Cardiac muscle cell (in vitro differentiated cells and primary cell): ENCODE measurements around the gene ELAVL1. TPM values are rescaled to one million over a fixed set of nuclear protein-coding genes. Genes with fewer than 3 reads are reported as not detected.

Experiments used
- DNase-seq, 2 donors: peaks; one replicate each; pipeline versions ENCODE4 v3.0.0 to v3.0.0-alpha.2; 2010 to 2017; ENCODE audit warnings: low read depth in 1 of 2, low spot score in 1 of 2
- H3K27ac ChIP-seq: fragments of 200-600 bp; sonication (generic); 2 replicates; pipeline ENCODE4 v1.5.1; 2016
- H3K27me3 ChIP-seq: fragments of 200-600 bp; sonication (generic); 2 replicates; pipeline ENCODE4 v1.6.0; 2016; ENCODE audit warnings: control low read depth
- H3K36me3 ChIP-seq: fragments of 200-600 bp; sonication (generic); 2 replicates; pipeline ENCODE4 v1.5.1; 2016; ENCODE audit warnings: control low read depth
- H3K4me1 ChIP-seq: fragments of 200-600 bp; sonication (generic); 2 replicates; pipeline ENCODE4 v1.8.1; 2017; ENCODE audit warnings: low read depth, mild to moderate bottlenecking, mixed run types
- H3K4me3 ChIP-seq: fragments of 200-600 bp; sonication (generic); 2 replicates; pipeline ENCODE4 v1.5.1; 2016; ENCODE audit warnings: mild to moderate bottlenecking
- H3K9me3 ChIP-seq: fragments of 200-600 bp; sonication (generic); 2 replicates; pipeline ENCODE4 v1.5.1; 2017; ENCODE audit warnings: low read depth, mild to moderate bottlenecking, control low read depth
- polyA plus RNA-seq: library from polyadenylated mRNA; unstranded; fragments of >200 nt; fragmentation: Nextera tagmentation; extraction: Ambion mirVana; gene quantifications from 2 replicates; pipeline ENCODE4 v1.2.1, GENCODE V29; 2016
- total RNA-seq: library from RNA; depleted of rRNA; stranded (reverse); fragments of >200 nt; gene quantifications from 2 replicates; pipeline ENCODE4 v1.2.3, GENCODE V29; 2016
- TF ChIP-seq, protein P1 (sequence below): IDR thresholded peaks from 2 replicates; pipeline ENCODE4 v1.5.1; 2012; ENCODE audit warnings: low read depth, mild to moderate bottlenecking, low read length

ELAVL1 gene
- total and polyA plus RNA-seq, 2 experiments from 2014 or later = 66.5 to 104 TPM

DNA sequence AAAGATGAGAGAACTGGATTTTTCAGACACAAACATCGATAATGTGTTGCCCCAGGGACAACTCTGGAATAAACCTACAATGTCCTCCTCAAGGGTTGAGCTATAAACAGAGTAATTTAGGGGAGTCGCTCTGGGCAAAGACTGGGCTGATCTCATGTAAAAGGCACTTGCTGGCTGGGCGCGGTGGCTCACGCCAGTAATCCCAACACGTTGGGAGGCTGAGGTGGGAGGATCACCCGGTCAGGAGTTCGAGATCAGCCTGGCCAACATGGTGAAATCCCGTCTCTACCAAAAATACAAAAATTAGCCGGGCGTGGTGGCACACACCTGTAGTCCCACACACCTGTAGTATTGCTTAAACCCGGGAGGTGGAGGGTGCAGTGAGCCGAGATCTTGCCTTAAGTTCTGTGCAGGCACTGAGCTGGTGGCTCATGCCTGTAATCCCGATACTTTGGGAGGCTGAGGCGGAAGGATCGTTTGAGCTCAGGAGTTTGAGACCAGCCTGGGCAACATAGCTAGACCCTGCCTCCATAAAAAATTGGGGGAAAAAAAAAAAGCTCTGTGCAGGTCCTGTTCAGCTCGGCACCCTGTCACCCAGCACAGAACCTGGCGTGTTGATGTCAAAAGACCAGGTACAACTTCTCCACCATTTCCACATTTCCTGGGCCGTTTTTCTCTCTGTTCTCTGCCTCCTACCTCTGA is 63.4 kb downstream of the ELAVL1 start:
- TF ChIP-seq, protein P1, sequence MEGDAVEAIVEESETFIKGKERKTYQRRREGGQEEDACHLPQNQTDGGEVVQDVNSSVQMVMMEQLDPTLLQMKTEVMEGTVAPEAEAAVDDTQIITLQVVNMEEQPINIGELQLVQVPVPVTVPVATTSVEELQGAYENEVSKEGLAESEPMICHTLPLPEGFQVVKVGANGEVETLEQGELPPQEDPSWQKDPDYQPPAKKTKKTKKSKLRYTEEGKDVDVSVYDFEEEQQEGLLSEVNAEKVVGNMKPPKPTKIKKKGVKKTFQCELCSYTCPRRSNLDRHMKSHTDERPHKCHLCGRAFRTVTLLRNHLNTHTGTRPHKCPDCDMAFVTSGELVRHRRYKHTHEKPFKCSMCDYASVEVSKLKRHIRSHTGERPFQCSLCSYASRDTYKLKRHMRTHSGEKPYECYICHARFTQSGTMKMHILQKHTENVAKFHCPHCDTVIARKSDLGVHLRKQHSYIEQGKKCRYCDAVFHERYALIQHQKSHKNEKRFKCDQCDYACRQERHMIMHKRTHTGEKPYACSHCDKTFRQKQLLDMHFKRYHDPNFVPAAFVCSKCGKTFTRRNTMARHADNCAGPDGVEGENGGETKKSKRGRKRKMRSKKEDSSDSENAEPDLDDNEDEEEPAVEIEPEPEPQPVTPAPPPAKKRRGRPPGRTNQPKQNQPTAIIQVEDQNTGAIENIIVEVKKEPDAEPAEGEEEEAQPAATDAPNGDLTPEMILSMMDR = no peak
- peaks cover 3% of the 10 kb centered on the region for H3K4me1 ChIP-seq
- no peaks in the 10 kb centered on the region for H3K9me3 ChIP-seq
- peaks cover 13% of the 10 kb centered on the region for H3K36me3 ChIP-seq
- no peak overlapping the region for H3K27ac ChIP-seq
- DNase-seq = no peak
- no peak overlapping the region for H3K4me3 ChIP-seq
- H3K27me3 ChIP-seq = no peaks in the 10 kb centered on the region

DNA sequence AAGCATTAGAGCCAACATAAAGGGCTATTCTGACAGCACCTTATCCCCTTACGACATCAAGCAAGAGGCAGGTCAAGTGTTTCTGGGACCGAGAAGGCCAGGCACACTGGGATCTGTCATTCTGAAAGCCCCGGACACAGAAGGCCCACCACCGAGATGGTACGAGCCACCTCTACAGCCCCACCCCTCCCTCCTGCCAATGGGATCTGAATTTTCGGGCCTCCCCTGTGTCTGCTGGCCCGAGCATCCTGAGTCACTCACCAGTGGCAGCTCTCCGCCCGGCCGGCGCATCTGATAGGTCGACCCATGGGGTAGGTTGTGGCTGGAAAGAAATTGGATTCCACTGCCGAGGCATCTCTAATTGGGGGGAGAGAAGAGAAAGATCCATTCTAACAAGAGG is 64.6 kb downstream of the ELAVL1 start:
- Histone ChIP-seq H3K36me3 (peaks cover 25% of the 10 kb centered on the region), H3K27me3 (no peaks in the 10 kb centered on the region), H3K27ac (no peak overlapping the region), H3K4me3 (no peak overlapping the region), H3K4me1 (peaks cover 3% of the 10 kb centered on the region), H3K9me3 (no peaks in the 10 kb centered on the region)
- no peak for DNase-seq
- TF ChIP-seq, protein P1 = no peak

DNA sequence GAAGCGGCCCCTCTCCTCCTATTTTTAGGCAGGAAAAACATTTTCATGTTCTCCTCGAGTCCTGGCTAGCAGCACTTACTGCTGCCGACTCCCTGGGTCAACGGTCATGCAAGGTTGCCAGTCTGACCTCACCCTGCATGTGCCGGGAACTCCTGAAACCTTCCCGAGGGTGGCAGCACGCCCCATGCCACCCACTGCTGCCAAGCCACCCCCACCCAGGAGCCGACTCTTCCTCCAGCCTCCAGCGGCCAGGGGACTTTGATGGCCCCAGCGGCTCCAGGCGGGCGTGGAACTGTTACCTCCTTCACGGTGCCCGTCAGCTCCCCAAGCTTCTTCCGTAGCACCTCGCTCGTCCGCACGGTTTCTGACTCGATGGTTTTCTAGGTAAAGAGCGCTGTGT is 70.7 kb downstream of the ELAVL1 start:
- no peak overlapping the region for H3K4me3 ChIP-seq
- peaks cover 52% of the 10 kb centered on the region for H3K36me3 ChIP-seq
- no peaks in the 10 kb centered on the region for H3K27me3 ChIP-seq
- H3K9me3 ChIP-seq = no peaks in the 10 kb centered on the region
- DNase-seq = no peak
- H3K4me1 ChIP-seq = no peaks in the 10 kb centered on the region
- H3K27ac ChIP-seq = no peak overlapping the region
- TF ChIP-seq, protein P1 = no peak

DNA sequence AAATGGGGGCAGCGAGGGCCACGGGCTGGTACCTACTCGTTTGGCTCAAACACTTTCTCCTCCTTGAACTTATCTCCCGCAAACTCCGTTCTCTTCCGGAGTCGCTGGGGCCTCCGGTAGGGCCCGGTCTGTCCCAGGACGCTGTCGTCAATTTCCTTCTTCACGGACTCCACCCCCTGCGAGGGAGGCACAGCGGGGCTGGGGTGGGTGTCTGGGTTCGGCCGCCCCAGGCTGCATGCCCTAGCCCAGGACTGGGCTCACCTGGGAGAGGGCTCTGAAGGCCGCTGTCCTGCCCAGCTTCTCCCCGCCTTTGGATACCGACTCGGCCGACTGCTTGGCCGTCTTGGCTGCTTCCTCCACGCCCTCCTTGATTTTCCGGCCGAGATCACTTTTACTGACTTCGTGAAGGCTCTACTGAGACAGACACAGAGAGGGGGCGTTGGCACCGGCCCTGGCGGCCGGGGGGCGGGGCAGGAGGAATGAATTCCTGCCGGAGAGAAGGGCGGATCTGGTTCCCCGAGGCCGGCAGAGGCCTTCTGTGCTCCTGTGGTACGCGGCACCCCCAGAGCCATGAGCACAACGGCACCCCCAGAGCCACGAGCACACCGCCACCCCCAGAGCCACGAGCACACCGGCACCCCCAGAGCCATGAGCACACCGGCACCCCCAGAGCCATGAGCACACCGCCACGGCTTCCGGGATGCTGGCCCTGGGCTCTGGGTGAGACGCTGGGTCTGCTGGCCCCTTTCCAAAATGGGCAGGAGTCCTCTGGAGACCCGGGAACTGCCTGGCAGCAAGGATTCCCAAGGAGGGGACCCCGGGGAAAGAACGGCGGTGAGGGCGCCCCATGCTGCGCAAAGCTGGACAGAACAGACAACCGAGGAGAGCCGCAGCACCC is 71.4 kb downstream of the ELAVL1 start:
- H3K4me3 ChIP-seq = no peak overlapping the region
- H3K36me3 ChIP-seq = peaks cover 52% of the 10 kb centered on the region

DNA sequence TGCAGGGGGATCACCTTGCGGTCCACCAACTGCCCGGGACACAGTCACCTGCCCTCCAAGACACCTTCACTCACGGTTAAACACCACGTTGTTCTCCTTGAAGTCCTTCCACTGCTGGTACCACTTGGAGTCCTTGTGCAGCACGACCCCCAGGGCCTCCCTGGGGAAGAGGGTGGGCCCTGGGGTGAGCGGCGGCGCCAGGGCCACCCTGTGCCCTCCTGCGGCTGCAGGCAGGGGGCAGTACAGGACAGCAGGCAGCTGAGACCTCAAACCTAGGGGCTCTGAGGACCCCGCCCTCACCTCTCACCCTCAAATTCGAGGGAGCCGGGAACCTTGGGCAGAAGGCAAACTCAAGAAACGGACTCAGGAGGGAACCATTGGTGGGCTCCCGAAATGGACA is 72.0 kb downstream of the ELAVL1 start:
- TF ChIP-seq, protein P1 = peak; percentile 32

More for the DNA sequence above, 71.4 kb downstream of the ELAVL1 start:
- no peaks in the 10 kb centered on the region for H3K27me3 ChIP-seq
- no peak for DNase-seq
- no peaks in the 10 kb centered on the region for H3K9me3 ChIP-seq
- no peak overlapping the region for H3K27ac ChIP-seq
- no peaks in the 10 kb centered on the region for H3K4me1 ChIP-seq
- TF ChIP-seq, protein P1 = no peak

More for the DNA sequence above, 72.0 kb downstream of the ELAVL1 start:
- Histone ChIP-seq H3K27ac (no peak overlapping the region), H3K4me3 (no peak overlapping the region), H3K9me3 (no peaks in the 10 kb centered on the region), H3K36me3 (peaks cover 52% of the 10 kb centered on the region), H3K4me1 (no peaks in the 10 kb centered on the region), H3K27me3 (no peaks in the 10 kb centered on the region)
- DNase-seq = no peak
